ENCODE data around the gene RRP1.

The RRP1 gene

DNA sequence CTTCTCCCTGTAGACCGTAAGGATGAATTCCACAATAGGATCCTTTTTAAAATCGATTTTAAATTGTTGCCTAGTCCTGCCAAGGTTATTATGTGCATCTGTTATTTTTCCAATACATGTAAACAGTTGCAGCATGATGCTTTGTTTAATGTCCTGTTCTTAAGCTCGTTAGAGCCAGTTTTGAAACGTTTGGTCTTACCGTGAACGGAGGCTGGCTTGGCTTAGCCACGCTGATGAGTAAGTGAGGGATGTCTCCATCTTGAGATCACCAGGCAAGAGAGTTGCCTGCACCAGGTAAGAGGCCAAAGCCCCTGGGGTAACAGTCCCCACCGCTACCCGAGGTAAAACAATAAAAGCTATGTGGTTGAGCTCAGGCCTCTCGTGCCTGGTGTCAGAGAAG lies 30.6 kb upstream of the RRP1 start:
- DNase-seq: no peak

DNA sequence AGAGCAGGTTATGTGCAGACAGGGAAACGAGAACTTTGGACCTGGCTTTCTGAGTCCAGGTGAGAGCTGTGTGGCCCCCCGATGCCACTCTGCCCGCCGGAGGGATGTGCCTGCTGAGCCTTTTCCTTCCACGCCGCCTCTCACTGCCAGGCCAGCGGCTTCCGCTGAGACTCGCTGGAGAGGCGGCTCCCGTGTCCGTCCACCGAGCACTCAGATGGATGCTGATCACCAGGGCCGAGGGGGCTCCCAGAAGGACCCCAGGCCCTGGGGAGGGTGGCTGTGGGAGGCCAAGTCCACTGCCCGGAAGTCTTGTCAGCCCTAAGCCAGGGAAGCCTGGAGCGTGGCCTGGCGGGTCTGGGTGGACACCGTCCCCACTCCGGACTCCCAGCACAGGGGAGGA lies 29.7 kb upstream of the RRP1 start:
- no peak for DNase-seq

- no peak for DNase-seq
Measured at GRCh38 chr21:43760391-43760958, 28.9 kb upstream of the RRP1 start.

GRCh38 chr21:43761886-43762285 lies 27.5 kb upstream of the RRP1 start:
- DNase-seq: no peak

DNA sequence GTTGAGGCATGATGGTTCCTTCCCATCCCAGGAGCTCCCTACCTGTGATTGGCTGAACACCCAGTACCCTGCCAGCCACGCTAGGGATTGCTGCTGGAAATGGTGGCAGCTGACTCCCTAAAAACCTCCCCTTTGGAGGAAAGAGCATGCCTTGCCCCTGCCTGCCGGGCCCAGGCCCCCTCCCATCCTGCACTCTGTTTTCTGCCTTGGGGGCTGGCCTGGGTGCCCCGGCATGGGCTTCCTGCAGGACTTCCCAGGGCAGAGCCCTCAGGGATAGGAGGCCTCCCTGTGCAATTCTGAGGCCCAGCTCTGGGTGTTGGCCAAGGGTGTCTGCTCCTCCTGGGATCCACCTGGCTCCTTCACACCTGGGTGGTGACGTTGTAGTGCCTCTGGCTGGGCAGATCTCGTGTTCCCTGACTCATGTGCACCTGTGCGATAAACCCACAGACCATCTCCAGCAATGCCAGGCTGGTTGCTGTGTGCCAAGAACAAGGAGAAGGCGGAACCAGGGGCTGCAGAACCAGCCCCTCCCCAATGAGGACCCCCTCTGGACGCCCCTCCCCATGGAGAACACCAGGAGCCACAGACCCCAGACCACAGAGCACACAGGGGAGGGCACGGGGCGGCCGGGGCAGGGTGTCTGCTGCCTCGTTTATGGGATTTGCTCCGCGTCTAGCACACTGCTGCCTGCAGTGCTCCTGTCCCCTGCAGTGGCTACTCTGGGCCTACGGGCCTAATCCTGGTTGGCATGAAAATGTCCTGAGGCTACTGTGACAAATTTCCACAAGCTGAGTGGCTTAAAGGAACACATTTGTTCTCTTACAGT lies 26.9 kb upstream of the RRP1 start:
- no peak for DNase-seq

DNA sequence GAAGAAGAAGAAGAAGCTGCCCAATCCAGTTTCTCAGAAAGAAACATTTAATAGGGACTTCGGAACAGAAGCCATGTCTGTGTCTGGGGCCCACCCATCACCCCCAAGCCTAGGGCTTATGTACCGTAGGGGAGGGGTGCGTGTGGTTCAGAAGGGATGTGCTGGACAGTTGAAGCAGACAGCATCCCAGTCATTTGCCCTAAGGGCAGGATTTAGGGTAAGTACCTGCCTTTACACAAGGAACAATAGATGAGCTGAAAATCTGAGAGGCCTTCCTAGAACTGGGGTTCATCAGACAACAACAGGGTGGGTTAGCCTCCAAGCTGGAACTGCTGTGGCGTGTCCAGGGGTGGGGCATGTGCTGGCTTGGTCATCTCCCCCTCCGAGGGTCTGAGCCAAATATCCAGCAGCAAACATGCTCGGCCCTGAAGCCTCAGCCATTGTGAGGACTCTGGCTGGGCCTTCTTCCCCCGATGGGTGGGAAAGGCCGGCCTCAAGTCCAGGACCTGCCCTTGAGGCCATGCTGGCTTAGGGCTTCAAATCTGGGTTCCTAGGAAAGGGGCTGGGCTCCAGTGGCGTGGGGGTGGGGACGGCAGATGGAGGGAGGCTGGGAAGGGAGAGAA lies 25.4 kb upstream of the RRP1 start:
- peak; percentile 47 for DNase-seq

GRCh38 chr21:43764576-43765495 lies 24.5 kb upstream of the RRP1 start:
- DNase-seq: no peak

GRCh38 chr21:43766734-43767497 lies 22.5 kb upstream of the RRP1 start:
- DNase-seq: no peak

GRCh38 chr21:43767498-43767983 lies 21.8 kb upstream of the RRP1 start:
- no peak for DNase-seq

DNA sequence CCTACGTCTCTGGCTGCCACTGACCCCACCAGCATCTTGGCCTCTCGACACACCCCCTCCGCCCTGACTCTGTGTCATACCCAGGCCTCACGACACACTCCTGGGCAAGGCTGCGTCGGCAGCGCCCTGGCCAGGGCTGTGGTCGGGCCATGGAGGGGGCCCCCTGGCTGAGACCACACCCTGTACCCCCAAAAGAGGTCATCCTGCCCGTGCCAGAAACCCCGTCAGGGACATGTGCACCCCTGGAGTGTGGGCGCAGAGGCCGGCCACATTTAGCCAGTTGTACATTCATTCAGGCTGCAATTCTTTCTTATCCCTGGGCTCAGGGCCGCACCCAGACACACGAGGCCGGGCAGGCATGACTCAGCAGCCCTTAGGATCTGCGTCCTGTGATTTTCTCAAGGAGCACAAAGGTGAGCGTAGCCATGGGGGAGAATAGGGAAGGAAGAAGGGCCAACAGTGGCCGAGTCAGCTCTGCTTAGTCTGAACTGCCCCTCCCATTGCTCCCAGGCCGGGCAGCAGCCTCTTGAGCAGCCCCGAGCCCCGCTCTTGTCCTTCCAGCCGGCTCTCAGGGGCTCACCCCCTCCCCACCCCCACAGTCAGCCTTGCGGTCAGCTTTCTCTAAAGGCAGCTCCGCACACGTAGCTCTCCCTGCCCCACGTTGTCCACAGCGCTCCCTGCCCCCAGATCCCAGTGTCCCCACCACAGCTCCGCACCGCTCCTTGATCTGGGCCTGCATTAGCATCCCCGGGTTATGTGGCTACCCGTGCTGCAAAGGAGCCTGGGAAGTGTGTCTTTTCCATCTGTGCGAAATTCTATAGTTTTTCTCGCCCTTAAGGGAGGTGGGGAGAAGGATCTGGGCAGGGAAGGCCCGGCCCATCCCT lies 21.2 kb upstream of the RRP1 start:
- no peak for DNase-seq

GRCh38 chr21:43768868-43769167 lies 20.6 kb upstream of the RRP1 start:
- peak; percentile 24 for DNase-seq

GRCh38 chr21:43769325-43769958 lies 19.9 kb upstream of the RRP1 start:
- DNase-seq: no peak

GRCh38 chr21:43770066-43770655 lies 19.2 kb upstream of the RRP1 start:
- no peak for DNase-seq

- no peak for DNase-seq
Measured at GRCh38 chr21:43771199-43771675, 18.1 kb upstream of the RRP1 start.

DNA sequence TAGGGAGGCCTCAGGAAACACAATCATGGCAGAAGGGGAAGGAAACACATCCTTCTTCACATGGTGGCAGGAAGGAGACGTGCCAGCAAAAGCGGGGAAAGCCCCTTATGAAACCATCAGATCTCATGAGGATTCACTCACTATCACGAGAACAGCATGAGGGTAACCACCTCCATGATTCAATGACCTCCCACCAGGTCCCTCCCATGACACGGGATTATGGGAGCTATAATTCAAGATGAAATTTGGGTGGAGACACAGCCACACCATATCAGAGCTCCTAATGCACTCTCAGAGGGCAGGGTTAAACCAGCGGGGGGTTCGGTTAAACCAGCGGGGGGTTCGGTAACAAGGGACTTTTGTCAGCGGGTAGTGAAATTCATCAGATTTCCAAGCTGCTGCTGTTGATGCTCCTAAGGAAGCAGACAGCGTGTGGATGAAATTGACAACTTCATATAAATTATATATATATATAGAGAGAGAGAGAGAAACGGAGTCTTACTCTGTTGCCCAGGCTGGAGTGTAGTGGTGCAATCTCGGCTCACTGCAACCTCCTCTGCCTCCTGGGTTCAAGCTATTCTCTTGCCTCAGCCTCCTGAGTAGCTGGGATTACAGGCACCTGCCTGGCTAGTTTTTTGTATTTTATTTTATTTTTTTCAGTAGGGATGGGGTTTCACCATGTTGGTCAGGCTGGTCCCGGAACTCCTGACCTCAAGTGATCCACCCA lies 17.5 kb upstream of the RRP1 start:
- no peak for DNase-seq

DNA sequence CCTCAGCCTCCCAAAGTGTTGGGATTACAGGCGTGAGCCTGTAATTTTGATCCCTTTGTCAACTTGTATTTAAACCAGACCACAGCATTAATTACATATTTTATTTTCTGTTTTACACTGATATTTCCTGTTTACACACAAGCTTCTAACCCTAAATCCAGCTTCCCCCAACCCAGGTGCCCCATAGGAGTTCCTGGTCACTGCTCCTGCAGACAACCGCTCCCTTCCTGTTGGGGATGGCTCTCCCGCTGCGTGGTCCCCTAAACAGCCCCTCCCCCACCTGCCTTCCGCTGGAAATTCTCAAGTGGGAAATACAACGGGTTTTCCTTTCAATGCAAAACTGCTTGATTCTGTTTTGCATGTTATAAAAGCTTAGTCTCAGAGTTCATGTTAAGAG lies 17.0 kb upstream of the RRP1 start:
- no peak for DNase-seq

GRCh38 chr21:43774163-43774562 lies 15.2 kb upstream of the RRP1 start:
- DNase-seq: no peak

DNA sequence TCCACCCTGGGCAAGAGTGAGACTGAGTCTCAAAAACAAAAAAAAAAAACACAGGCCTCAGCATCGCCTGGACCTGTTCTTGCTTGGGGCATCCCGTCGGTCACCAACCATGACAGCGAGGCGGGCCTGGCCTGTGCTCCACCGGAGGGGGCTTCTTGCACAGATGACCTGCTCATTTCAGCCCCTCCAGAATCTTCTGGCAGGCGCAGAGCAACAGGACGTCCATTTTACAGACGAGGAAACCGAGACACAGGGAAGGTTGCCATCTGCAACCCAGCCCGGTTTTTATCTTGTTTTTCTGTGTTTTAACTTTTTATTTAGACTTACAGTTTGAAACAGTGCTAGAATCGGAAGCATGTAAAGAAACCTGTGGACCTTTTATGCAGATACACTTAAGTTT lies 14.2 kb upstream of the RRP1 start:
- no peak for DNase-seq

- DNase-seq: peak; percentile 66
Measured at GRCh38 chr21:43775795-43776430, 13.5 kb upstream of the RRP1 start, which contains the start of gene CSTB. TSS of gene CSTB (minus strand) at chr21:43776308. CDS start at chr21:43776269, 39 bp downstream.

Data from NCI-H82 (cell line).